Neural cell (in vitro differentiated cells): ENCODE results near the gene MISP. TPM values are rescaled to one million over a fixed set of nuclear protein-coding genes. Genes with fewer than 3 reads are reported as not detected.

ENCODE experiments used
- H2AFZ ChIP-seq: fragments of 200-600, 300-800 bp; sonication (generic), shearing (Covaris generic); 2 replicates; pipeline ENCODE4 v1.6.0; 2014; ENCODE audit warnings: low read depth, mild to moderate bottlenecking, antibody characterized with exemption, low read length, moderate library complexity
- H3F3A ChIP-seq: fragments of 200-600 bp; shearing (Covaris generic); 2 replicates; pipeline ENCODE4 v1.6.1; 2016; ENCODE audit warnings: mild to moderate bottlenecking, moderate library complexity, mixed read lengths, antibody characterized with exemption, low read length; ENCODE audit not compliant: insufficient read depth, poor library complexity, severe bottlenecking
- H3K27ac ChIP-seq: fragments of 200-600, 300-800 bp; sonication (generic), shearing (Covaris generic); 2 replicates; pipeline ENCODE4 v1.5.1; 2014; ENCODE audit warnings: mild to moderate bottlenecking, low read length, moderate library complexity
- H3K27me3 ChIP-seq: fragments of 300-800, 200-600 bp; sonication (generic), shearing (Covaris generic); 2 replicates; pipeline ENCODE4 v1.6.0; 2014; ENCODE audit warnings: mild to moderate bottlenecking, low read depth, low read length, moderate library complexity; ENCODE audit not compliant: insufficient read depth
- H3K36me3 ChIP-seq: fragments of 300-800, 200-600 bp; sonication (generic), shearing (Covaris generic); 2 replicates; pipeline ENCODE4 v1.5.1; 2014; ENCODE audit warnings: mild to moderate bottlenecking, antibody characterized with exemption, low read length, moderate library complexity; ENCODE audit not compliant: insufficient read depth
- H3K4me2 ChIP-seq: fragments of 300-800, 200-600 bp; sonication (generic), shearing (Covaris generic); 2 replicates; pipeline ENCODE4 v1.6.0; 2014; ENCODE audit warnings: mild to moderate bottlenecking, low read length
- H3K4me3 ChIP-seq: fragments of 300-800, 200-600 bp; sonication (generic), shearing (Covaris generic); 2 replicates; pipeline ENCODE4 v1.5.1; 2014; ENCODE audit warnings: mild to moderate bottlenecking, low read length, moderate library complexity
- H3K79me2 ChIP-seq: fragments of 200-600 bp; shearing (Covaris generic); replicated peaks from 2 replicates; pipeline ENCODE4 v1.6.0; 2014; ENCODE audit warnings: mild to moderate bottlenecking, low read length, moderate library complexity; ENCODE audit not compliant: insufficient read depth
- H3K9ac ChIP-seq: fragments of 300-800, 200-600 bp; sonication (generic), shearing (Covaris generic); 2 replicates; pipeline ENCODE4 v1.6.1; 2016; ENCODE audit warnings: mild to moderate bottlenecking, low read length, mixed read lengths
- H3K9me2 ChIP-seq: fragments of 200-600 bp; shearing (Covaris generic); 2 replicates; pipeline ENCODE4 v1.6.1; 2016; ENCODE audit warnings: mild to moderate bottlenecking, low read length, mixed read lengths; ENCODE audit not compliant: insufficient read depth
- H3K9me3 ChIP-seq: fragments of 200-600, 300-800 bp; sonication (generic), shearing (Covaris generic); 2 replicates; pipeline ENCODE4 v1.6.1; 2016; ENCODE audit warnings: mild to moderate bottlenecking, mixed run types, low read length, moderate library complexity, mixed read lengths
- H4K20me1 ChIP-seq: fragments of 200-600 bp; shearing (Covaris generic); 2 replicates; pipeline ENCODE4 v1.6.1; 2016; ENCODE audit warnings: mild to moderate bottlenecking, mixed run types; ENCODE audit not compliant: insufficient read depth
- EP300 ChIP-seq: fragments of 450-650 bp; conservative IDR thresholded peaks from 2 replicates; pipeline ENCODE4 v1.6.1; 2014; ENCODE audit warnings: antibody characterized with exemption, mild to moderate bottlenecking, moderate library complexity; ENCODE audit not compliant: poor library complexity, severe bottlenecking
- EZH2 ChIP-seq: fragments of 200-600, 300-800 bp; shearing (Covaris generic), sonication (generic); IDR thresholded peaks from 2 replicates; pipeline ENCODE4 v1.6.1; 2014; ENCODE audit warnings: antibody characterized with exemption, low read length, borderline replicate concordance, mild to moderate bottlenecking; ENCODE audit not compliant: insufficient read depth, poor library complexity, severe bottlenecking
- MXI1 ChIP-seq: fragments of 450-650 bp; conservative IDR thresholded peaks from 2 replicates; pipeline ENCODE4 v1.6.1; 2014; ENCODE audit warnings: antibody characterized with exemption, mild to moderate bottlenecking; ENCODE audit not compliant: poor library complexity, severe bottlenecking
- POLR2AphosphoS5 ChIP-seq: IDR thresholded peaks from 2 replicates; pipeline ENCODE4 v1.6.1; 2012
- RAD21 ChIP-seq: fragments of 450-650 bp; conservative IDR thresholded peaks from 2 replicates; pipeline ENCODE4 v1.6.1; 2014; ENCODE audit warnings: antibody characterized with exemption, mild to moderate bottlenecking, moderate library complexity
- SMC3 ChIP-seq: fragments of 450-650 bp; conservative IDR thresholded peaks from 2 replicates; pipeline ENCODE4 v1.6.1; 2014; ENCODE audit warnings: antibody characterized with exemption, mild to moderate bottlenecking, moderate library complexity; ENCODE audit not compliant: poor library complexity
- TAF1 ChIP-seq: IDR thresholded peaks from 2 replicates; pipeline ENCODE4 v1.6.1; 2012; ENCODE audit warnings: low read depth
- polyA plus RNA-seq: library from polyadenylated mRNA; depleted of rRNA; stranded (reverse); fragments of >200 nt; gene quantifications from 2 replicates; pipeline ENCODE4 v1.2.3, GENCODE V29; 2014
- TF ChIP-seq, protein P1 (sequence below): fragments of 450-650 bp; IDR thresholded peaks from 2 replicates; pipeline ENCODE4 v1.5.1; 2014; ENCODE audit warnings: antibody characterized with exemption, mild to moderate bottlenecking, moderate library complexity; ENCODE audit not compliant: poor library complexity, severe bottlenecking
- TF ChIP-seq, protein P2 (sequence below): IDR thresholded peaks from 2 replicates; pipeline ENCODE4 v1.6.1; 2012; ENCODE audit warnings: borderline replicate concordance

MISP gene
- polyA plus RNA-seq, 1 donor from 2014 or later, result 0.98 TPM

DNA sequence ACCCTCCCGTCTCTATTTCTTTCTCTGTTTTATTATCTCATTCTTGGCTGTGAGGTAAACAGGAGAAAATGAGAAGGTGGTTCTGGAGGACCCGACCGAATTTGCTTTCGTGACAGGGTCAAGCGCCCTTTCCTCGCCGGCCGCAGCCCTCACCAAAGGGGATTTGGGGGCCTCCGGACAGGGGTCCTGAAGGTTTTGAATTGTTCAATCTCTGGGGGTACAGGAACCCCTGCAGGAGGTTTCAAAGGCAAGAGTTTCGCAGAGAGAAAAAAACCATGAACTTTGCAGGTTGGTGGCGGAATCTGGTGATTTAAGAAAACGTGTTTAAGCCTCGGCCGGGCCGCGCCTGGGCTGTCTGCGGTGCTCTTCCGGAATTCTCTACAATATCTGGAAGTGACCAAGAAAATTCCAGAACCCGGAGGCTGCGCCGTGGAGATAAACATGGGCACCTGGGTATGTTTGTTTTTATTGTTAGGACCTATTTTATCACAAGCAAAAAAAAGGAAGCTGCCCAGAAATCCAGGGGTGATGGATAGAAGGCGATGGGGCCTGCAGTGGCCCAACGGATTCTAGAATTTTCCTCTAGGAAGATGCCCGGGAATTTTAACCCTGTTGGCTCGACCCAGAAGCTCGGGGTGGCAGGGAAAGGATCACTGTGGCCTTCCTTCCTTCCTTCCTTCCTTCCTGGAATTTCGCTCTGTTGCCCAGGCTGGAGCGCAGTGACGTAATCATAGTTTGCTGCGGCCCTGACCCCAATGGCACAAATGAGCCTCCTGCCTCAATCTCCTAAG lies 32.2 kb downstream of the MISP start:
- H3K9ac ChIP-seq, result no peak overlapping the region
- no peaks in the 10 kb centered on the region for H3K9me2 ChIP-seq
- TF ChIP-seq SMC3 (no peak), EP300 (no peak), RAD21 (no peak)
- TF ChIP-seq, protein P1, sequence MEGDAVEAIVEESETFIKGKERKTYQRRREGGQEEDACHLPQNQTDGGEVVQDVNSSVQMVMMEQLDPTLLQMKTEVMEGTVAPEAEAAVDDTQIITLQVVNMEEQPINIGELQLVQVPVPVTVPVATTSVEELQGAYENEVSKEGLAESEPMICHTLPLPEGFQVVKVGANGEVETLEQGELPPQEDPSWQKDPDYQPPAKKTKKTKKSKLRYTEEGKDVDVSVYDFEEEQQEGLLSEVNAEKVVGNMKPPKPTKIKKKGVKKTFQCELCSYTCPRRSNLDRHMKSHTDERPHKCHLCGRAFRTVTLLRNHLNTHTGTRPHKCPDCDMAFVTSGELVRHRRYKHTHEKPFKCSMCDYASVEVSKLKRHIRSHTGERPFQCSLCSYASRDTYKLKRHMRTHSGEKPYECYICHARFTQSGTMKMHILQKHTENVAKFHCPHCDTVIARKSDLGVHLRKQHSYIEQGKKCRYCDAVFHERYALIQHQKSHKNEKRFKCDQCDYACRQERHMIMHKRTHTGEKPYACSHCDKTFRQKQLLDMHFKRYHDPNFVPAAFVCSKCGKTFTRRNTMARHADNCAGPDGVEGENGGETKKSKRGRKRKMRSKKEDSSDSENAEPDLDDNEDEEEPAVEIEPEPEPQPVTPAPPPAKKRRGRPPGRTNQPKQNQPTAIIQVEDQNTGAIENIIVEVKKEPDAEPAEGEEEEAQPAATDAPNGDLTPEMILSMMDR, result no peak
- no peaks in the 10 kb centered on the region for H3K27me3 ChIP-seq
- no peak overlapping the region for H3K27ac ChIP-seq
- H3K4me2 ChIP-seq, result no peak overlapping the region
- no peaks in the 10 kb centered on the region for H3F3A ChIP-seq
- no peaks in the 10 kb centered on the region for H3K36me3 ChIP-seq
- H3K79me2 ChIP-seq, result no peaks in the 10 kb centered on the region
- no peaks in the 10 kb centered on the region for H4K20me1 ChIP-seq
- no peaks in the 10 kb centered on the region for H3K9me3 ChIP-seq
- no peak overlapping the region for H3K4me3 ChIP-seq
- H2AFZ ChIP-seq, result no peak overlapping the region

GRCh38 chr19:784541-784940 lies 33.6 kb downstream of the MISP start:
- Histone ChIP-seq H3K36me3 (no peaks in the 10 kb centered on the region), H3K9ac (no peak overlapping the region), H4K20me1 (no peaks in the 10 kb centered on the region), H3K79me2 (no peaks in the 10 kb centered on the region), H2AFZ (no peak overlapping the region), H3K4me3 (no peak overlapping the region), H3F3A (no peaks in the 10 kb centered on the region), H3K27me3 (no peaks in the 10 kb centered on the region), H3K9me3 (no peaks in the 10 kb centered on the region), H3K27ac (no peak overlapping the region), H3K4me2 (no peak overlapping the region), H3K9me2 (no peaks in the 10 kb centered on the region)
- TF ChIP-seq TAF1 (no peak), SMC3 (no peak), POLR2AphosphoS5 (no peak)

DNA sequence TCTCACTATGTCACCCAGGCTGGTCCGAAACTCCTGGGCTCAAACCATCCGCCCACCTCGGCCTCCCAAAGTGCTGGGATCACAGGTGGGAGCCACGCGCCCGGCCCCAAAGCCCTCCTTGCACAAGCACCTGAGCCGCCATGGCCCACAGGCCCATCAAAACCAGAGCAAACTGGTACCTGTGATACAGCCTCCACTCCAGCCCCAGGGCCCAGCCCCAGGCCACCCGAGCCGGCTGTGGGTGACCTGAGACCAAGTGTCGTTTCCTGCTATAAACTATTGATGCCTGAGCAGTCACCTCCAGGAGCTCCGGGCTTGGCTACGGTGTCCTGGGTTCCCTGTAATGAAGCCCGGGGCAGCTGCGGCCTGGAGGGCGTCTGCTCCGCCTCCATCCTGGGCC lies 36.6 kb downstream of the MISP start:
- H3K27ac ChIP-seq, result no peak overlapping the region
- no peak overlapping the region for H2AFZ ChIP-seq
- H3K9me2 ChIP-seq, result no peaks in the 10 kb centered on the region
- no peaks in the 10 kb centered on the region for H4K20me1 ChIP-seq
- TF ChIP-seq POLR2AphosphoS5 (no peak), EP300 (no peak), MXI1 (no peak), EZH2 (no peak), TAF1 (no peak), RAD21 (no peak)
- TF ChIP-seq, protein P2, sequence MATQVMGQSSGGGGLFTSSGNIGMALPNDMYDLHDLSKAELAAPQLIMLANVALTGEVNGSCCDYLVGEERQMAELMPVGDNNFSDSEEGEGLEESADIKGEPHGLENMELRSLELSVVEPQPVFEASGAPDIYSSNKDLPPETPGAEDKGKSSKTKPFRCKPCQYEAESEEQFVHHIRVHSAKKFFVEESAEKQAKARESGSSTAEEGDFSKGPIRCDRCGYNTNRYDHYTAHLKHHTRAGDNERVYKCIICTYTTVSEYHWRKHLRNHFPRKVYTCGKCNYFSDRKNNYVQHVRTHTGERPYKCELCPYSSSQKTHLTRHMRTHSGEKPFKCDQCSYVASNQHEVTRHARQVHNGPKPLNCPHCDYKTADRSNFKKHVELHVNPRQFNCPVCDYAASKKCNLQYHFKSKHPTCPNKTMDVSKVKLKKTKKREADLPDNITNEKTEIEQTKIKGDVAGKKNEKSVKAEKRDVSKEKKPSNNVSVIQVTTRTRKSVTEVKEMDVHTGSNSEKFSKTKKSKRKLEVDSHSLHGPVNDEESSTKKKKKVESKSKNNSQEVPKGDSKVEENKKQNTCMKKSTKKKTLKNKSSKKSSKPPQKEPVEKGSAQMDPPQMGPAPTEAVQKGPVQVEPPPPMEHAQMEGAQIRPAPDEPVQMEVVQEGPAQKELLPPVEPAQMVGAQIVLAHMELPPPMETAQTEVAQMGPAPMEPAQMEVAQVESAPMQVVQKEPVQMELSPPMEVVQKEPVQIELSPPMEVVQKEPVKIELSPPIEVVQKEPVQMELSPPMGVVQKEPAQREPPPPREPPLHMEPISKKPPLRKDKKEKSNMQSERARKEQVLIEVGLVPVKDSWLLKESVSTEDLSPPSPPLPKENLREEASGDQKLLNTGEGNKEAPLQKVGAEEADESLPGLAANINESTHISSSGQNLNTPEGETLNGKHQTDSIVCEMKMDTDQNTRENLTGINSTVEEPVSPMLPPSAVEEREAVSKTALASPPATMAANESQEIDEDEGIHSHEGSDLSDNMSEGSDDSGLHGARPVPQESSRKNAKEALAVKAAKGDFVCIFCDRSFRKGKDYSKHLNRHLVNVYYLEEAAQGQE, result no peak
- TF ChIP-seq, protein P1, result no peak
- H3K4me3 ChIP-seq, result no peak overlapping the region
- no peak overlapping the region for H3K9ac ChIP-seq
- no peaks in the 10 kb centered on the region for H3K79me2 ChIP-seq
- H3K36me3 ChIP-seq, result no peaks in the 10 kb centered on the region
- H3K27me3 ChIP-seq, result no peaks in the 10 kb centered on the region
- H3F3A ChIP-seq, result no peaks in the 10 kb centered on the region
- H3K9me3 ChIP-seq, result no peaks in the 10 kb centered on the region
- no peak overlapping the region for H3K4me2 ChIP-seq
